SKM-1 (cell line): Measurements from ENCODE around the gene CCR7.

Experiments used
- DNase-seq: peaks from one replicate; lab custom pipeline; 2025; ENCODE audit not compliant: unreplicated experiment; lab: John Stamatoyannopoulos, UW

Gene CCR7

GRCh38 chr17:40519089-40519775 lies 46.0 kb downstream of the CCR7 start:
- DNase-seq = no peak

- DNase-seq = no peak
These were observed 46.7 kb downstream of the CCR7 start for GRCh38 chr17:40518401-40519088.

- DNase-seq = no peak
These were observed 47.3 kb downstream of the CCR7 start for GRCh38 chr17:40517981-40518380.

- no peak for DNase-seq
These were observed 48.0 kb downstream of the CCR7 start for GRCh38 chr17:40517286-40517662.

GRCh38 chr17:40516581-40517285 lies 48.5 kb downstream of the CCR7 start:
- no peak for DNase-seq

GRCh38 chr17:40515491-40516041 lies 49.7 kb downstream of the CCR7 start:
- no peak for DNase-seq

GRCh38 chr17:40515011-40515410 lies 50.3 kb downstream of the CCR7 start:
- no peak for DNase-seq

GRCh38 chr17:40514013-40514875 lies 51.0 kb downstream of the CCR7 start:
- no peak for DNase-seq

GRCh38 chr17:40511667-40512220 lies 53.5 kb downstream of the CCR7 start:
- DNase-seq = no peak

- no peak for DNase-seq
These were observed 54.1 kb downstream of the CCR7 start for GRCh38 chr17:40511136-40511535.

- DNase-seq = no peak
These were observed 55.0 kb downstream of the CCR7 start for GRCh38 chr17:40510328-40510648.

GRCh38 chr17:40509626-40510327 lies 55.5 kb downstream of the CCR7 start:
- DNase-seq = no peak

GRCh38 chr17:40506786-40507185 lies 58.5 kb downstream of the CCR7 start:
- no peak for DNase-seq
